HEK293 (cell line): ENCODE measurements around the gene UST.
A peak's percentile ranks its signal among the peaks of the same experiment; 100 is the strongest.

Source experiments
- CTCF ChIA-PET: fragments of 350-600 bp; formaldehyde crosslinking; extraction: SDS; loops from one replicate; lab custom pipeline; 2021; ENCODE audit warnings: antibody characterized with exemption; lab: Yijun Ruan, JAX
- POLR2A ChIA-PET: fragments of 300-600 bp; formaldehyde crosslinking; extraction: SDS; loops from one replicate; lab custom pipeline; 2020; ENCODE audit warnings: antibody characterized with exemption, inconsistent platforms; lab: Yijun Ruan, JAX
- H3K27ac ChIP-seq: fragments of 200-500 bp; sonication (Bioruptor generic); 2 replicates; pipeline ENCODE4 v1.5.1; 2014; ENCODE audit warnings: low read depth, low read length, control low read depth, inconsistent platforms; ENCODE audit errors: extremely low read depth
- H3K36me3 ChIP-seq, 2 experiments: fragments of 200-500 bp in 1 of 2; sonication (Bioruptor generic) in 1 of 2; 1 replicate in 1 of 2; 2 replicates in 1 of 2; pipeline ENCODE4 v1.5.1; 2014 to 2017; ENCODE audit warnings: inconsistent platforms in 2 of 2, low read length in 2 of 2; ENCODE audit not compliant: control insufficient read depth in 2 of 2, insufficient read depth in 1 of 2
- H3K4me1 ChIP-seq: fragments of 200-500 bp; sonication (Bioruptor generic); 2 replicates; pipeline ENCODE4 v1.5.1; 2014; ENCODE audit warnings: mild to moderate bottlenecking, low read length, inconsistent platforms; ENCODE audit not compliant: control insufficient read depth, insufficient read depth
- H3K4me3 ChIP-seq: 2 replicates; pipeline ENCODE4 v1.5.1; 2011; ENCODE audit warnings: low read depth, mild to moderate bottlenecking, control low read depth, low read length, moderate library complexity
- H3K9me3 ChIP-seq: fragments of 200-500 bp; sonication (Bioruptor generic); 2 replicates; pipeline ENCODE4 v1.5.1; 2014; ENCODE audit warnings: low read depth, low read length, inconsistent platforms; ENCODE audit not compliant: control insufficient read depth, insufficient read depth
- MYNN ChIP-seq: fragments of 450-650 bp; formaldehyde crosslinking; IDR thresholded peaks from 2 replicates; pipeline ENCODE4 v1.5.1; 2016; ENCODE audit warnings: missing biosample characterization, missing genetic modification characterization, borderline replicate concordance
- PRDM1 ChIP-seq: fragments of 450-650 bp; formaldehyde crosslinking; IDR thresholded peaks from 2 replicates; pipeline ENCODE4; 2016; ENCODE audit warnings: missing biosample characterization, missing genetic modification characterization
- ZFHX2 ChIP-seq: fragments of 450-650 bp; formaldehyde crosslinking; conservative IDR thresholded peaks from 2 replicates; pipeline ENCODE4 v1.5.1; 2016; ENCODE audit warnings: missing biosample characterization, missing genetic modification characterization
- ZNF202 ChIP-seq: fragments of 450-650 bp; formaldehyde crosslinking; IDR thresholded peaks from 2 replicates; pipeline ENCODE4 v1.5.1; 2016; ENCODE audit warnings: missing biosample characterization, missing genetic modification characterization, borderline replicate concordance
- ZNF248 ChIP-seq: fragments of 450-650 bp; formaldehyde crosslinking; IDR thresholded peaks from 2 replicates; pipeline ENCODE4 v1.5.1; 2017; ENCODE audit warnings: missing biosample characterization, missing genetic modification characterization
- ZNF266 ChIP-seq: fragments of 450-650 bp; formaldehyde crosslinking; IDR thresholded peaks from 2 replicates; pipeline ENCODE4 v1.5.1; 2016; ENCODE audit warnings: missing biosample characterization, missing genetic modification characterization, low read depth
- ZNF548 ChIP-seq: fragments of 450-650 bp; formaldehyde crosslinking; IDR thresholded peaks from 2 replicates; pipeline ENCODE4 v1.5.1; 2016; ENCODE audit warnings: missing biosample characterization, missing genetic modification characterization
- ZNF549 ChIP-seq: fragments of 450-650 bp; IDR thresholded peaks from 2 replicates; pipeline ENCODE4 v1.5.1; 2018; ENCODE audit warnings: missing biosample characterization, missing genetic modification characterization, mild to moderate bottlenecking, inconsistent platforms, moderate library complexity
- ZNF561 ChIP-seq: fragments of 450-650 bp; IDR thresholded peaks from 2 replicates; pipeline ENCODE4 v1.5.1; 2018; ENCODE audit warnings: missing biosample characterization, missing genetic modification characterization, borderline replicate concordance
- ZNF654 ChIP-seq: fragments of 450-650 bp; formaldehyde crosslinking; IDR thresholded peaks from 2 replicates; pipeline ENCODE4 v1.5.1; 2016; ENCODE audit warnings: low read depth, missing biosample characterization, missing genetic modification characterization
- ZNF701 ChIP-seq: fragments of 450-650 bp; formaldehyde crosslinking; IDR thresholded peaks from 2 replicates; pipeline ENCODE4 v1.5.1; 2016; ENCODE audit warnings: missing biosample characterization, missing genetic modification characterization
- TF ChIP-seq, protein P1 (sequence below): fragments of 450-650 bp; formaldehyde crosslinking; IDR thresholded peaks from 2 replicates; pipeline ENCODE4 v1.5.1; 2016; ENCODE audit warnings: missing biosample characterization, missing genetic modification characterization
- TF ChIP-seq, protein P2 (sequence below): fragments of 450-650 bp; formaldehyde crosslinking; IDR thresholded peaks from 2 replicates; pipeline ENCODE4 v1.5.1; 2017; ENCODE audit warnings: missing biosample characterization, missing genetic modification characterization
- TF ChIP-seq, protein P3 (sequence below): fragments of 450-650 bp; formaldehyde crosslinking; IDR thresholded peaks from 2 replicates; pipeline ENCODE4 v1.5.1; 2016; ENCODE audit warnings: missing biosample characterization, missing genetic modification characterization
- TF ChIP-seq, protein P4 (sequence below): fragments of 450-650 bp; formaldehyde crosslinking; IDR thresholded peaks from 2 replicates; pipeline ENCODE4 v1.5.1; 2017; ENCODE audit warnings: missing biosample characterization, mild to moderate bottlenecking, missing genetic modification characterization, moderate library complexity
- TF ChIP-seq, protein P5 (sequence below): fragments of 450-650 bp; formaldehyde crosslinking; IDR thresholded peaks from 2 replicates; pipeline ENCODE4 v1.5.1; 2016; ENCODE audit warnings: missing biosample characterization, missing genetic modification characterization
- TF ChIP-seq, protein P6 (sequence below): fragments of 450-650 bp; formaldehyde crosslinking; IDR thresholded peaks from 2 replicates; pipeline ENCODE4 v1.5.1; 2016; ENCODE audit warnings: missing biosample characterization, missing genetic modification characterization

Gene UST

DNA sequence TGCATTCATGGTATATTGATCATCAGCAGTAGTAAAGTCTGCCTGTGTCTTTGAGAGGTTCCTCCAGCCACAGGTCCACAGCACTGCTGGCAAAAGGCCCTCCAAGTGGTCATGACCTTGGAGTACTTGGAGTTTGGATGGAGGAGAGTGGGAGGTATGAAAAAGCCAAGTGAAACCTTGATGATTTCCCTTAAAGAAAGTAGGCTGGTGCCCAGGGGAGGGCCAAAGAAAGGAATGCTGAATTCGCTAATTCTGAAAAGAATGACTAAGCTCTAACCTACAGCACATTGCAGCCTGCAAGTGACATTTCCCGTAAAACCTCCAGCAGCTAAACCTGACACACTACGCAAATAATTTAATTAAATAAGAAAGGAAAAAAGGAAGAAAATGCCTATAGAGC is 347.3 kb downstream of the UST start:
- POLR2A ChIA-PET = interaction anchor here (0.5 kb wide), 1 partner anchor 322 kb away, joined by 3 read pairs; no protein-coding TSS in a partner anchor
- Histone ChIP-seq H3K9me3 (no peaks in the 10 kb centered on the region), H3K27ac (no peak overlapping the region), H3K4me3 (no peak overlapping the region), H3K4me1 (peaks cover 2% of the 10 kb centered on the region; the same call in 1 of the 2 replicates), H3K36me3 (no peaks in the 10 kb centered on the region)
- TF ChIP-seq, protein P1, sequence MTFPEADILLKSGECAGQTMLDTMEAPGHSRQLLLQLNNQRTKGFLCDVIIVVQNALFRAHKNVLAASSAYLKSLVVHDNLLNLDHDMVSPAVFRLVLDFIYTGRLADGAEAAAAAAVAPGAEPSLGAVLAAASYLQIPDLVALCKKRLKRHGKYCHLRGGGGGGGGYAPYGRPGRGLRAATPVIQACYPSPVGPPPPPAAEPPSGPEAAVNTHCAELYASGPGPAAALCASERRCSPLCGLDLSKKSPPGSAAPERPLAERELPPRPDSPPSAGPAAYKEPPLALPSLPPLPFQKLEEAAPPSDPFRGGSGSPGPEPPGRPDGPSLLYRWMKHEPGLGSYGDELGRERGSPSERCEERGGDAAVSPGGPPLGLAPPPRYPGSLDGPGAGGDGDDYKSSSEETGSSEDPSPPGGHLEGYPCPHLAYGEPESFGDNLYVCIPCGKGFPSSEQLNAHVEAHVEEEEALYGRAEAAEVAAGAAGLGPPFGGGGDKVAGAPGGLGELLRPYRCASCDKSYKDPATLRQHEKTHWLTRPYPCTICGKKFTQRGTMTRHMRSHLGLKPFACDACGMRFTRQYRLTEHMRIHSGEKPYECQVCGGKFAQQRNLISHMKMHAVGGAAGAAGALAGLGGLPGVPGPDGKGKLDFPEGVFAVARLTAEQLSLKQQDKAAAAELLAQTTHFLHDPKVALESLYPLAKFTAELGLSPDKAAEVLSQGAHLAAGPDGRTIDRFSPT (tag by site-specific recombination) = no peak
- TF ChIP-seq PRDM1 (tag by site-specific recombination) = peak; percentile 41; the same call in 1 of the 2 replicates
- CTCF ChIA-PET = interaction anchor here (0.6 to 2.8 kb wide), 3 partner anchors 9 to 338 kb away, joined by 3 to 17 read pairs (median 11); no protein-coding TSS in a partner anchor

DNA sequence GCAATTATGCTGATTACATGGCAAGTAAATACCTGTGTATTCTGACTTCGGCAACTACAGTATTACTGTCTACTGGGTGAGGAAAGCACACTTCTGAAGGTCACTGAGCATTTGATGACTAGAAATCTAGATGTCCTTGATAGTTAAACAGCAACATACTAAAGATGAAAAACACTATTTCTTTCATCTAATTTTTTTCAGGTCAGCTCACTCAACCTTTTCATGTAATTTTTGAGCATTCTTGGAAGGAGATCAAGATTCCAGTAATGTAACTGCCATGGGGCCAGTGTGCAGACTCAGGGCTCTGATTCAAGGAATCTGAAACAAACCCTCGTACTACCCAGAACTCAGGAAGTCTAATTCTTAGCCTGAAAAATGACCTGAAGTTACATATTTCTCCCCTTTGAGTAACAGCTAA is 348.1 kb downstream of the UST start:
- CTCF ChIA-PET = interaction anchor here (0.7 to 2.8 kb wide), 5 partner anchors 10 to 422 kb away, joined by 3 to 17 read pairs (median 4); no protein-coding TSS in a partner anchor
- TF ChIP-seq, protein P2, sequence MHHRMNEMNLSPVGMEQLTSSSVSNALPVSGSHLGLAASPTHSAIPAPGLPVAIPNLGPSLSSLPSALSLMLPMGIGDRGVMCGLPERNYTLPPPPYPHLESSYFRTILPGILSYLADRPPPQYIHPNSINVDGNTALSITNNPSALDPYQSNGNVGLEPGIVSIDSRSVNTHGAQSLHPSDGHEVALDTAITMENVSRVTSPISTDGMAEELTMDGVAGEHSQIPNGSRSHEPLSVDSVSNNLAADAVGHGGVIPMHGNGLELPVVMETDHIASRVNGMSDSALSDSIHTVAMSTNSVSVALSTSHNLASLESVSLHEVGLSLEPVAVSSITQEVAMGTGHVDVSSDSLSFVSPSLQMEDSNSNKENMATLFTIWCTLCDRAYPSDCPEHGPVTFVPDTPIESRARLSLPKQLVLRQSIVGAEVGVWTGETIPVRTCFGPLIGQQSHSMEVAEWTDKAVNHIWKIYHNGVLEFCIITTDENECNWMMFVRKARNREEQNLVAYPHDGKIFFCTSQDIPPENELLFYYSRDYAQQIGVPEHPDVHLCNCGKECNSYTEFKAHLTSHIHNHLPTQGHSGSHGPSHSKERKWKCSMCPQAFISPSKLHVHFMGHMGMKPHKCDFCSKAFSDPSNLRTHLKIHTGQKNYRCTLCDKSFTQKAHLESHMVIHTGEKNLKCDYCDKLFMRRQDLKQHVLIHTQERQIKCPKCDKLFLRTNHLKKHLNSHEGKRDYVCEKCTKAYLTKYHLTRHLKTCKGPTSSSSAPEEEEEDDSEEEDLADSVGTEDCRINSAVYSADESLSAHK (tag by site-specific recombination) = no peak
- TF ChIP-seq ZNF266 (tag by site-specific recombination) = no peak
- no peak for TF ChIP-seq ZNF202
- no peak for TF ChIP-seq ZNF701 (tag by site-specific recombination)
- TF ChIP-seq, protein P3, sequence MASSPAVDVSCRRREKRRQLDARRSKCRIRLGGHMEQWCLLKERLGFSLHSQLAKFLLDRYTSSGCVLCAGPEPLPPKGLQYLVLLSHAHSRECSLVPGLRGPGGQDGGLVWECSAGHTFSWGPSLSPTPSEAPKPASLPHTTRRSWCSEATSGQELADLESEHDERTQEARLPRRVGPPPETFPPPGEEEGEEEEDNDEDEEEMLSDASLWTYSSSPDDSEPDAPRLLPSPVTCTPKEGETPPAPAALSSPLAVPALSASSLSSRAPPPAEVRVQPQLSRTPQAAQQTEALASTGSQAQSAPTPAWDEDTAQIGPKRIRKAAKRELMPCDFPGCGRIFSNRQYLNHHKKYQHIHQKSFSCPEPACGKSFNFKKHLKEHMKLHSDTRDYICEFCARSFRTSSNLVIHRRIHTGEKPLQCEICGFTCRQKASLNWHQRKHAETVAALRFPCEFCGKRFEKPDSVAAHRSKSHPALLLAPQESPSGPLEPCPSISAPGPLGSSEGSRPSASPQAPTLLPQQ (tag by site-specific recombination) = no peak
- TF ChIP-seq ZNF248 = no peak
- no peak for TF ChIP-seq ZFHX2
- TF ChIP-seq, protein P4, sequence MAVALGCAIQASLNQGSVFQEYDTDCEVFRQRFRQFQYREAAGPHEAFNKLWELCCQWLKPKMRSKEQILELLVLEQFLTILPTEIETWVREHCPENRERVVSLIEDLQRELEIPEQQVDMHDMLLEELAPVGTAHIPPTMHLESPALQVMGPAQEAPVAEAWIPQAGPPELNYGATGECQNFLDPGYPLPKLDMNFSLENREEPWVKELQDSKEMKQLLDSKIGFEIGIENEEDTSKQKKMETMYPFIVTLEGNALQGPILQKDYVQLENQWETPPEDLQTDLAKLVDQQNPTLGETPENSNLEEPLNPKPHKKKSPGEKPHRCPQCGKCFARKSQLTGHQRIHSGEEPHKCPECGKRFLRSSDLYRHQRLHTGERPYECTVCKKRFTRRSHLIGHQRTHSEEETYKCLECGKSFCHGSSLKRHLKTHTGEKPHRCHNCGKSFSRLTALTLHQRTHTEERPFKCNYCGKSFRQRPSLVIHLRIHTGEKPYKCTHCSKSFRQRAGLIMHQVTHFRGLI = no peak
- TF ChIP-seq, protein P5, sequence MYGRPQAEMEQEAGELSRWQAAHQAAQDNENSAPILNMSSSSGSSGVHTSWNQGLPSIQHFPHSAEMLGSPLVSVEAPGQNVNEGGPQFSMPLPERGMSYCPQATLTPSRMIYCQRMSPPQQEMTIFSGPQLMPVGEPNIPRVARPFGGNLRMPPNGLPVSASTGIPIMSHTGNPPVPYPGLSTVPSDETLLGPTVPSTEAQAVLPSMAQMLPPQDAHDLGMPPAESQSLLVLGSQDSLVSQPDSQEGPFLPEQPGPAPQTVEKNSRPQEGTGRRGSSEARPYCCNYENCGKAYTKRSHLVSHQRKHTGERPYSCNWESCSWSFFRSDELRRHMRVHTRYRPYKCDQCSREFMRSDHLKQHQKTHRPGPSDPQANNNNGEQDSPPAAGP (tag by site-specific recombination) = no peak
- no peak for TF ChIP-seq ZNF549 (tag by site-specific recombination)
- TF ChIP-seq ZNF548 (tag by site-specific recombination) = no peak
- no peak for TF ChIP-seq ZNF561 (tag by site-specific recombination)
- TF ChIP-seq MYNN (tag by site-specific recombination) = no peak
- TF ChIP-seq, protein P6, sequence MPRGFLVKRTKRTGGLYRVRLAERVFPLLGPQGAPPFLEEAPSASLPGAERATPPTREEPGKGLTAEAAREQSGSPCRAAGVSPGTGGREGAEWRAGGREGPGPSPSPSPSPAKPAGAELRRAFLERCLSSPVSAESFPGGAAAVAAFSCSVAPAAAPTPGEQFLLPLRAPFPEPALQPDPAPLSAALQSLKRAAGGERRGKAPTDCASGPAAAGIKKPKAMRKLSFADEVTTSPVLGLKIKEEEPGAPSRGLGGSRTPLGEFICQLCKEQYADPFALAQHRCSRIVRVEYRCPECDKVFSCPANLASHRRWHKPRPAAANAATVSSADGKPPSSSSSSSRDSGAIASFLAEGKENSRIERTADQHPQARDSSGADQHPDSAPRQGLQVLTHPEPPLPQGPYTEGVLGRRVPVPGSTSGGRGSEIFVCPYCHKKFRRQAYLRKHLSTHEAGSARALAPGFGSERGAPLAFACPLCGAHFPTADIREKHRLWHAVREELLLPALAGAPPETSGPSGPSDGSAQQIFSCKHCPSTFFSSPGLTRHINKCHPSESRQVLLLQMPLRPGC = no peak
- TF ChIP-seq ZNF654 (tag by site-specific recombination) = no peak
- POLR2A ChIA-PET = no interaction called here

More for the DNA sequence above, 348.1 kb downstream of the UST start:
- H3K4me1 ChIP-seq = peaks cover 2% of the 10 kb centered on the region; the same call in 1 of the 2 replicates
- no peak overlapping the region for H3K4me3 ChIP-seq
- no peaks in the 10 kb centered on the region for H3K36me3 ChIP-seq
- no peak overlapping the region for H3K27ac ChIP-seq
- H3K9me3 ChIP-seq = no peaks in the 10 kb centered on the region
